IPS DF 4.7 (cell line): Measurements from ENCODE around the gene ZNF514.
"Not testable (repeated sequence)": the region's sequence is repeated elsewhere in the genome, so short reads cannot be mapped to it uniquely, and the experiment has no call there.

Source experiments
- DNase-seq: peaks from one replicate; pipeline ENCODE4 v3.0.0-alpha.2; 2013; ENCODE audit warnings: low spot score; ENCODE audit errors: extremely low read depth

The ZNF514 gene

GRCh38 chr2:95138702-95139101 lies 20.9 kb downstream of the ZNF514 start:
- DNase-seq, result no peak

- no peak for DNase-seq
Measured at GRCh38 chr2:95122197-95122551, 37.5 kb downstream of the ZNF514 start.

DNA sequence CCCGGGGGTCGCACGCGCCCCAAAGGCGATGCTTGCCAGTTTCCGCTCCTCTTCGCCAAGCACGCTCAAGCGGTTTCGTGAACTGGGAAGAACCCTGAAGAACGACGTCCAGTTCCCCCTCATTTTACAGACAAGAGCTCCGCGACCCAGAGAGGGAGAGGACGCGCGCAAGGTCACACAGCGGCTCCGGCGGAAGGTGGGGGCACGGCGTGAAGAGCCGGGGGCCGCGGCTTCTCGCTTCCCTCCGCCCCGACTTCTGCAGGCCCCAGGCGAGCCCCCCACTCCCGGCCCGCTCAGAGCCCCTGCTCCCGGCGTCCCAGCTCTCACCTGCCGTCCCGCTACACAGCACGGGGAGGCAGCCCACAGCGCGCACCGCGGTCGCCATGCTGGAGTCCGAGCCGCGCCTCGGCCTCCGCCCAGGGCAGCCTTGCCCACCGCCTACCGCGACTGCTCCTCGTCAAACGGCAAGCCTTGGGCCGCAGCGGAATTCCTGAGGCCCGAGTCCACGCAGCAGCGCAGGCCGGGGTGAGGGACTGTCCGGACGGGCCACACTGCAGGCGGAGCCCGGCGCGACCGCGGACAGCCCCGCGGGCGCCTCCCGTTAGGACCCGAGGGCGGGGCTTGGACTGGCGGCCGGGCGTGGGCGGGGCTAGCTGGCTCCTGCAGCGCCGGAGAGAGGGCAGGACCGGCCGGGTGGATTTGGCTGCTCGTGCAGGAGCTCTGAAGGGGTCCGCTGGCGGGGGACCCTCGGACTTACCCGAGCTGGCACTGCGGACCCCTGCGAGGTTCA lies 38.0 kb downstream of the ZNF514 start, which contains the start of gene MRPS5:
TSS of gene MRPS5 (minus strand) at position 402 of the 790 bp plus-strand sequence. CDS start at position 385, 17 bp downstream.
- no peak for DNase-seq

DNA sequence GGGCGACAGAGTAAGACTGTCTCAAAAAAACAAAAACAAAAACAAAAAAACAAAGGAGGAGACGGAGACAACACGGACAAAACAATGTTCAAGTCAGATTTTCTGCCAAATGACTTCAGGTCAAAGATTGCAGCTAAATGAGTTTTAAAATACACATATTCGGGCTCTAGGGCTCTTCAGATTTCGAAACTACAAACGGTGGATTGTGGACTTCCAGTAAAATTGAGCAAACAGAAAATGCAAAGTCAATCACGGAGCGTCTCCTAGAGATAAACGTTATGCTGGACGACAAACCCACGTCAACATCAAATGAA lies 38.6 kb downstream of the ZNF514 start:
- no peak for DNase-seq

DNA sequence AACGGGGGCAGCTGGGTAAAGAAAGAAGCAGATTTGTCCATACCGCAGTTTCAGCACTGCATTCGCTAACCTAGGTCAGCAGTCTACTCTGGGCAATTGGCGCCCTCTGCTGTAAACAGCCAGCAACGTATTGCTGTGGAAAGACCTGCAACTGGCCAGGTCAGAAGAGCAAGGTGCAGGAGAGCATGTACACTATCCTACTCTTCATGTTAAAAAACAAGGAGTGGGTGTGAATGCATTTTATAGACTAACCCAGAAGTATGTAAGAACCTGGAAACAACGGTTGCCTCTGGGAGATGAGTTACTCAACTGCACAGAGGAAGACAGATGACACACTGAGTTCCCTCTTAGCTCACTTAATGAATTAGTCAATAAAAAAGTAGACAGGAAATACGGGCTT lies 44.2 kb downstream of the ZNF514 start:
- peak; percentile 22 for DNase-seq

DNA sequence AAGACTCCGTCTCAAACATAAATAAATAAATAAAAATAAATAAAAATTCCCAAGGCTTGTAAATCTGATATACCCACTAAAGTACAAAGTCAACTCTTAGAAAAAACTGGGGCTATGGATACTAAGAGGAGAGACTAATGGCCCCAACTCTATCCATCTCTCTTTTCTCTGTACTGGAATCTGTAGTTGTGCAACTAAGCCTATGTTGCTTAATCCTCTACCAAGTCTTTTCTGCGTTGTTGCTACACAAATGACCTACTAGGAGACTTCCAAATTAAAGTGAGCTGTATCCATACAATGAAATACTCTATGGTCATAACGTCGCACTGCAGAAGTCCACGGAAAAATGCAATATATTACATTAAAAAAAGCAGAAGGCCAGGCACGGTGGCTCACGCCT lies 46.2 kb downstream of the ZNF514 start:
- DNase-seq, result no peak

- no peak for DNase-seq
Measured at GRCh38 chr2:95110395-95110794, 49.3 kb downstream of the ZNF514 start.

GRCh38 chr2:95109260-95109659 lies 50.4 kb downstream of the ZNF514 start:
- DNase-seq, result no peak

GRCh38 chr2:95106081-95106480 lies 53.6 kb downstream of the ZNF514 start:
- no peak for DNase-seq

DNA sequence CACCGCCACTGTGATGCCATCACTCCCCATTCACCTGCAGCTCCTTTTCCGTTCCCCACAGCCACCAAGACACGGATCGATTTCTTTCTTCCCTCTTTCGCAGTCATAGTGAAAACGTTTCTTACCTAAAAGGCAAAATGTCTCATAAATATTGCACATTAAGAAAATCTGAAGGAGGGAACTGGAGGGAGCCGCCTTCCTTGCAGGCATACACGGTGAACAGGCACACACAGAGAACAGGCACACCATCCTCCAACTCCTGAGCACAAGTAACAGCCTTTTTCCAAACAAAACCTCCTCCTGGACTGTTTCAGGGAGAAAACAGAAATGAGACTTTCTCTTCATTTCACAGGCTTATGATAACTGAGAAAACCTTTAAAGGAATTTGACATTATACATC lies 55.0 kb downstream of the ZNF514 start:
- no peak for DNase-seq

GRCh38 chr2:95099910-95100309 lies 59.7 kb downstream of the ZNF514 start:
- DNase-seq, result no peak

DNA sequence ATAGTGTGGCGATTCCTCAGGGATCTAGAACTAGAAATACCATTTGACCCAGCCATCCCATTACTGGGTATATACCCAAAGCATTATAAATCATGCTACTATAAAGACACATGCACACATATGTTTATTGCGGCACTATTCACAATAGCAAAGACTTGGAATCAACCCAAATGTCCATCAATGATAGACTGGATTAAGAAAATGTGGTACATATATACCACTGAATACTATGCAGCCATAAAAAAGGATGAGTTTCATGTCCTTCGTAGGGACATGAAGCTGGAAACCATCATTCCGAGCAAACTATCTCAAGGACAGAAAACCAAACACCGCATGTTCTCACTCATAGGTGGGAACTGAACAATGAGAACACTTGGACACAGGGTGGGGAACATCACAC lies 61.4 kb downstream of the ZNF514 start:
- not testable (repeated sequence) for DNase-seq
